Kasumi-1 (cell line): ENCODE measurements around the gene CALN1.
A peak's percentile ranks its signal among the peaks of the same experiment; 100 is the strongest.
"Not testable (repeated sequence)": the region's sequence is repeated elsewhere in the genome, so short reads cannot be mapped to it uniquely, and the experiment has no call there.

Source experiments
- DNase-seq, 2 experiments: peaks; one replicate each; lab custom pipeline; 2025; lab: John Stamatoyannopoulos, UW

Gene CALN1

DNA sequence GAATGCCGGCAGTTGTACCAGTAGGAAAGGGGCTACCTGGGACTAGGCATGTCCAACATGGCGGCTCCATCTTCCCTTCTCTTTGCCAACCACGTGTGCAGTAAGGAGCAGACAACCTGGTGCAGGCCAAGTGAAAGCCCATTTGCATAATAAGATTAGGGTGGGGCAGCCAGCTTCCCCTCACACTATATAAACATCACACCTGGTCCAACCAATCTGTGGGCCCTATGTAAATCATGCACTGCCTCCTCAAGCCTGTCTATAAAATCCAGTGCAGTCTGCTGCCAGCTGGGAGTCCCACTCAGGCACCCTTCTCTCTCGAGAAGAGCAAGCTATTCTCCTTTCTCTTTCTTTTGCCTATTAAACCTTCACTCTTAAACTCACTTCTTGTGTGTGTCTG is 429.3 kb downstream of the CALN1 start:
- no peak for DNase-seq

DNA sequence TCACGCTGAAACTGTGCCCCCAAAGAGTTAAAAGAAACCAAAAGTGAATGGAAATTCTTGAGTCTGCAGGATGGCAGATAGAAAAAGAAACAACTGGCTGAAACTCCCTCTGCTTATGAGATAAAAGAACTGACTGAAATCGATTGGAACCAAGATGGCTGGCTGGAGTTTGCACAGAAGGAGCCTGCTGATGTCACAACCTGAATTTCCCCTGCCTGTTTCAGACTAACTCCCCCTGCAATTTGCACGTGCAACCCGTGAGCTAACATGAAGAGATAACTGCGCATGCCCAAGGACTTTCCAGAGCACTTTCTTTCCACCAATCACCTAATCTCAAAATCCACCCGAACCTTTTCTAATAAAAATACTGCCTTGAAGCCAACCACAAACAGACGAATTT is 435.5 kb downstream of the CALN1 start:
- no peak for DNase-seq

- DNase-seq, result no peak
These were observed 437.5 kb downstream of the CALN1 start for GRCh38 chr7:71974611-71975010.

DNA sequence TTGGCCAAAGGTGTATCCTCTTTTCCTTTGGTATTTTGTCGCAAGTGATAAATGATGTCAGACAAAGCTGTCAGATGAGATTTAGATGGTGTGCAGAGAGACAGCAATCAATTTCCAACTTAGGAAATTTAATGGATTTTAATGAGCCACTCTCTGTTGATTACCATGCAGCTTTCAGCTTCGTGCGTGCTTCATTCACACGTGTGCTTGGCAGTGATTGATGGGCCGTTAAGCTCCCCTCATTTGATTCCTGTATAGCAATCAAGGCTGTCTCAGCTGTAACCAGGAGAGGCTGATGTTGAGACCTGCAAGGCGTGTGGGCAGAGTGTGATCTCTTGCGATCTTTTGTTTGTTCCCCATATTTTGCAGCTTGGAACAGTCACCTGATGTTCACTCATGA is 439.6 kb downstream of the CALN1 start:
- no peak for DNase-seq

- no peak for DNase-seq
These were observed 441.4 kb downstream of the CALN1 start for GRCh38 chr7:71970725-71971124.

DNA sequence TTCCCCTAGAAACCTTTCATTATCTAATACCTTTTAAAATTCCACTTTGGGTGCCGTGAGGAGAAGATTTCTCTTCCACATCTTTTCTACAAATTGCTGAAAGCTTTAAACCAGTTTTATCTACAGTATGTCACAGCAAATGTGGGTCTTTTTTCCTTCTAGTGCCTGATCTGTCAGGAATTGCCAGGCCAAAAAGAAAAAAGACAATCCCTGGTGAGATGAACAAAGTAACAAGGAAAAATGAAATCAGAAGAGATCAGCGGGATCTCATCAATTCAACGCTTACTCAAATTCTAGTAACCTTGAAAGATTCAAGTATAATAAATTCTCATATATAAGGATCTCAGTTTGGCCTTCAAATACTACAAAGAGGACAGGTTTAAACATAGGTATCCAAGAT is 449.5 kb downstream of the CALN1 start:
- DNase-seq, result no peak

DNA sequence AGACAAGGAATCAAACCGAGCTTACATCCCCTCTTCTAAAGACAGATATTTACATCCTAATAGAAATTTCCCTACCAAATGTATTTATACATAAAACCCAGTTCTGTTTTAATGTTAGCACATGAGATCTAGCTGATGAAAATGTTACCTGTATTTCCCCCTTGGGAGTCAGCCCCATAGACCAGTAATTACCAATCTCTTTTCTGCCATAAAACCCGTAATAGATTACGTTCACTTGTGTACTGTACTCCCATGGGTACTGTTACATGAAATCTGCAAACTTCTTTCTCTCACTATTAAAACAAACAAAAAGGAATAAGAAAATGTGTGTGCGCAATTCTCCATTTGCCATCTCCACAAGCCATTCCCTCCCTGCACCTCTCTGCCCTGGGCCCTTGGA is 450.9 kb downstream of the CALN1 start:
- no peak for DNase-seq

DNA sequence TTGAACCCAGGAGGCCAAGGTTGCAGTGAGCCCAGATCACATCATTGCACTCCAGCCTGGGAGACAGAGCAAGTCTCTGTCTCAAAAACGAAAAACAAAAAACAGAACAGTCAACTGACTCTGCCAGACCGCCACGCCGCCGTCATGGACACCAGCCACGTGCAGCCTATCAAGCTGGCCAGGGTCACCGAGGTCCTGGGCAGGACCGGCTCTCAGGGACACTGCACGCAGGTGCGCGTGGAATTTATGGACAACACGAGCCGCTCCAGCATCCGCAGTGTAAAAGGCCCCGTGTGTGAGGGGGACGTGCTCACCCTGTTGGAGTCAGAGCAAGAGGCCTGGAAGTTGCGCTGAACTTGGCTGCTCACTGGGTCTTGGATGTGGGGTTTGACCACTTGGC is 470.0 kb downstream of the CALN1 start:
- no peak for DNase-seq

DNA sequence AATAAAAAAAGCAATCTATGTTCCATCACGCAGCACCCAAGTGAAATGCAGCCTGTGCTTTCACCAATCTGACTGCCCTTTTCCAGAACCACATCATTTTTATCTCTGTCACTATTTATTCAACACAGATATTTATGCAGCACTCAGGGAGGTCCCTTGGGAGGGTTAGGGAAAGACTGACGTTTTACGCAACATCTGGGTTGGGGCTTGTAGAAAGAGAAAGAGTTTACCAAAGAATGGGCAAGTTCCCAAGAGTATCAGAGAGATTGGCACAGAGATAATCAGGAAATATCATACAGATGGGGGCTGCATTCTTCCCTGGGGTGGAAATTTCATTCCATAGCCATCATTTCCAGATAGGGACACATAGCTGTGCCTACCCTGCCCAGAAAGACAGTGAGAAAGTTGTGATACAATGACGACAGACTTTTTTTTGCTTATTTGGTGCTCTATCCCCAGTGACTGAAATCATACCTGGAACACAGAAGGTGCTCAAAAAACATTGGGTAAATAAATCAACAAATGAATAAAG is 474.2 kb downstream of the CALN1 start:
- DNase-seq, result no peak

GRCh38 chr7:71935674-71936073 is 476.5 kb downstream of the CALN1 start:
- no peak for DNase-seq

DNA sequence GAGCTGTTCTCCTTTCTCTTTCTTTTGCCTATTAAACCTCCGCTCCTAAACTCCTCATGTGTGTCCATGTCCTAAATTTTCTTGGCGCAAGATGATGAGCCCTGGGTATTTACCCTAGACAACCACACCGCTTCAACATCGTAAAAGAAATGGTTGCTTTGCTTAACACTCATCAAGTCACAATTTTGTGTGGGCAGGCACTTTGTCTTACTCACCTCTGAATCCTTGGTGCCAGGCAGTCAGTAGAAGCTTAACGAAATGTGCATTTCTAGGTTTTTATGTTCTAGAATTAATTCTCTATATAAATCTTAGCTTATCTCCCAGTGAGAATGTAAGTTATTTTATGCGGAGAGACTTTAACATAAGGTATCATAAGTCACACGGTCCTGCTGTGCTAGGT is 478.7 kb downstream of the CALN1 start:
- no peak for DNase-seq

GRCh38 chr7:71925663-71926062 is 486.5 kb downstream of the CALN1 start:
- DNase-seq, result peak; percentile 21 to 39

DNA sequence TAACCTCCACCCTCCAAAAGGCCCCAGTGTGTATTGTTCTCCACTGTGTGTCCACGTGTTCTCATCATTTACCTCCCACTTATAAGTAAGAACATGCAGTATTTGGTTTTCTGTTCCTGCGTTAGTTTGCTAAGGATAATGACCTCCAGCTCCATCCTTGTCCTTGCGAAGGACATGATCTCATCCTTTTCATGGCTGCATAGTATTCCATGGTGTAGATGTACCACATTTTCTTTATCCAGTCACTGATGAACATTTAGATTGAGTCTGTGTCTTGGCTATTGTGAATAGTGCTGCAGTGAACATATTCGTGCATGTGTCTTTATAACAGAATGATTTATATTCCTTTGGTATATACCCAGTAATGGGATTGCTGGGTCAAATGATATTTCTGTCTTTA is 497.9 kb downstream of the CALN1 start:
- DNase-seq, result not testable (repeated sequence)

- DNase-seq, result no peak
These were observed 499.7 kb downstream of the CALN1 start for GRCh38 chr7:71912476-71912875.

DNA sequence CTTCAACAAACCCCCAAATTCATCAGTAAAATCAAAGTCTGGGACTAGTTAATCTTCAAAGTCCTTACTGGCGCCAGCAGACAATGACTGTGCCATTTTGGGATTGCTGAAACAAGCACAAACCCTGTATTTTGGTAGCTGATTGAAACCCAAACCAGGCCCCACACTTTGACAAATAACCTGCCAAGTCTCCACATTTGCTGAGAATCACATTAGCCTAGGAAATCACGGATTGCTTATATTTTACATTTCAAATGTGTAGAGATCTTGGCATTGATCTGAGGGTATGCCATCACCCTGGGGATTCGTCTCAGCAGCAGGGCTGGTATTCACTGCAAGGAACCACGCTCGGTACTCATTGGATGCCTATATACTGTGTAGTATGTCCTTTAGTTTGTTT is 501.1 kb downstream of the CALN1 start:
- DNase-seq, result no peak

DNA sequence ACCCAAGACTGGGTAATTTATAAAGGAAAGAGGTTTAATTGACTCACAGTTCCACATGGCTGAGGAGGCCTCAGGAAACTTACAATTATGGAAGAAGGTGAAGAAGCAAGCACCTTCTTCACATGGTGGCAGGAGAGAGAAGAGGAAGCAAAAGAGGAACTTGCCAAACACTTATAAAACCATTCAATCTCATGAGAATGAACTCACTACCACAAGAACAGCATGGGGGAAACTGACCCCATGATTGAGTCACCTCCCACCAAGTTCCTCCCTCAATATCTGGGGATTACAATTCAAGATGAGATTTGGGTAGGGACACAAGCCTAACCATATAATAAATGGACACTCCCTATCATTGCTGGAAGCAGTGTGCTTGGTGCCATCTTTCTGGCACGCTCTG is 506.3 kb downstream of the CALN1 start:
- no peak for DNase-seq

- DNase-seq, result no peak
These were observed 507.7 kb downstream of the CALN1 start for GRCh38 chr7:71904484-71904883.

DNA sequence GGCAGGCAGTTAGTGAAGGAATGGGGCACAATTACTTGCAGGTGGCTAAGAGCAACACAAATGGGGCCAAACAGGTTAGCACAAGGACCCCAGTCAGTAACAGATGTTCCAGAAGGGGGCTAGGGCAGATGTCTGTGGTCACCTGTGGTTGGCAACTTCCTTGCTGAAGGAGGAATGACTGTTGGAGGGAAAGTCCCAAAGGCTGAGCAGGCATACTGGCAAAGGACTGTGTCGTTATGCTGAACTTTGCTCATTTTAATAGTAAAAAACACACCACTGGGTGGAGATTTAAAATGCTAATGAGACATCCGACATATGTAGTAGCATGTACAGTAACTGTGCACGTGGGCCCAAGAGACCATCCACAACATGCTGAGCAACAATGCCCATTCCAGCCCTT is 511.6 kb downstream of the CALN1 start:
- DNase-seq, result no peak

DNA sequence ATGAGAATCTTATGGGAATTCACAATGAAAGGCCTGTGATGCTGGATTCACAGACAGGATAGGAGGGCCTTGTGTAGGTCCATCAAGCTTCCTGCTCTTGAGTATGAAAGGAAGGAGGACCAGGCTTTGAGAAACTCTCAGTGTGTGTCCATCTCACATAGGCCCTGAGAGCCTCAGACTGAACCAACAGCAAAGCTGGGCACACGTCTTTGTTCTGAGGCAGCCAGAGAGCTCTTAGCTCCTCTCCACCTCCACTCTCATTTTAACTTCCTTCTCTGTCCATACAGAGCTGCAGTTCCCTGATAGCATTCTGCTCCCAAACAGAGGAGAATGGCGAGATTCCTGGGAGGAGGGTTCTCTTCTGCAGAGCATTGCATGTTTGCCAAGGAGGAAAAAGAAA is 515.6 kb downstream of the CALN1 start:
- no peak for DNase-seq

DNA sequence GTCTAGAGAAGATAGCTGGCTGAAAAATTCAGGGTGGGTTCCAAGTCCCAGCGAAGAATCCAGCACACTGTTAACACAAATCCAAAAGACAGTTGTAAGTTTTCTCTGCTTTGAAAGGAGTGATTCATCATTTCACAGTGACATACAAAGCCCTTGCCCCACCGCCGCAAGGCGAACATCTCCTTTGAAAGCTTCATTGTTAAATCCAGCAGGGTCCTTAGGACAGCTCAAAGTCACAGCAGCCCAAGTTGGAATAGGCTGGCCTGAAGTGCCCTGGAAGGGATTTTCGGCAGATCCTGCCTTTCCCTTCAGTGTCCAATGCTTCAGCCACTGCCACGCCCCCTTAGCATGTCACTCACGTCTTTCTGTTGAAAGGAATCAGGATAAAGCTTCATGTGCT is 526.1 kb downstream of the CALN1 start:
- no peak for DNase-seq

GRCh38 chr7:71885487-71885886 is 526.7 kb downstream of the CALN1 start:
- DNase-seq, result no peak

- DNase-seq, result no peak
These were observed 528.7 kb downstream of the CALN1 start for GRCh38 chr7:71883415-71883814.

GRCh38 chr7:71871446-71871845 is 540.7 kb downstream of the CALN1 start:
- peak in 1 of 2 experiments; percentile 1 for DNase-seq

GRCh38 chr7:71870812-71871211 is 541.3 kb downstream of the CALN1 start:
- DNase-seq, result no peak

- peak; percentile 44 to 46 for DNase-seq
These were observed 543.3 kb downstream of the CALN1 start for GRCh38 chr7:71868797-71869196.
